GM19240 (cell line): ENCODE results near the gene DDX39A.
"Not testable (repeated sequence)": the region's sequence is repeated elsewhere in the genome, so short reads cannot be mapped to it uniquely, and the experiment has no call there.

ENCODE experiments used
- DNase-seq: peaks from one replicate; pipeline ENCODE4 v3.0.0; 2011; ENCODE audit warnings: low spot score; ENCODE audit not compliant: insufficient read length

DDX39A gene

DNA sequence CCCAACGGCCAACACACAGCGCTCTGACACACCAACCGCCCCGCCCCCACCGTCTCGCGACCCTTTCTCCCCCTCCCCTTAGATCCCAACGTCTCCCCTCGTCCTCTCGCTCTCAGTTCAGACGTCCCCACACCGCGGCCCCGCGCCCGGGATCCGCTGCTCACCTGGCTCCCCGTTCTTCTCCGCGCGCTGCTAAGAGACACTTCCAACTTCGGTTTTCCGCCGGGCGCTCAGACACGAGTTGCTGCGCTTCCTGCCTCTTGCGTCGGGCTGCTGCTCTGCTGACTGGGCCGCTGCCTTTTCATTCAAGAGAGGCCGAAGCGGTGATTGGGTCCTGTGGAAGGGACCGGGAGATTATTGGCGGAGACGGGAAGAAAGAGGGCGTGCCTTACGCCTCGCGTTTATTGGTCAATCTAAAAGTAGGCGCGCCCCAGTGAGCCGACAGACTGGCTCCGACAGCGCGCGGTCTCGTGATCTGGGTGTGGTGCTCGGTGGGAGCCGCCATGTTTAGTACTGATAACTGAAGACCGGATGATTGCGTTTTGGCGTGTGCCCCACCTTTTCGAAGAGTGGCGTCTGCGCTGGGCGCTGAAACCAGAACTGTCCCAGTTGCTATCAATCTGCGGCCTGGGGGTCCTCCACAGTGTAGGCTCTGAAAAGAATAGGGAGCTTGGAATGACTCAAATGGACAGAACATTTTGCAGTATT lies at the start of gene DDX39A:
Gene DDX39A, minus strand, starts transcription at position 236 of the 708 bp plus-strand sequence. CDS start 6,121 bp downstream, outside the sequence.
- peak; percentile 93 for DNase-seq

DNA sequence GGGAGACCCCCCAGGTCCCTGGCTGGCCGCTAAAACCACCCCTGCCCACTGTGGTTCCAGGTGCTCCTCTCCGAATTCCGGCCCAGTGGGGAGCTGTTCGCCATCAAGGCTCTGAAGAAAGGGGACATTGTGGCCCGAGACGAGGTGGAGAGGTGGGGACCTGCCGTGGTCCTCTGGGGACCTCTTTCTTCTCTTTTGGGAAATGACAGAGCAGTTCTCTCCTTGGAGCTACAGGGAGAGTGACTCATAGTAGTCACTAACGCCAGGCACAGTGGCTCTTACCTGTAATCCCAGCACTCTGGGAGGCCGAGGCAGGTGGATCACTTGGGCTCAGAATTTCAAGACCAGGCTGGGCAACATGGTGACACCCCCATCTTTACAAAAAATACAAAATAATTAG lies 48.7 kb upstream of the DDX39A start:
- DNase-seq = no peak

DNA sequence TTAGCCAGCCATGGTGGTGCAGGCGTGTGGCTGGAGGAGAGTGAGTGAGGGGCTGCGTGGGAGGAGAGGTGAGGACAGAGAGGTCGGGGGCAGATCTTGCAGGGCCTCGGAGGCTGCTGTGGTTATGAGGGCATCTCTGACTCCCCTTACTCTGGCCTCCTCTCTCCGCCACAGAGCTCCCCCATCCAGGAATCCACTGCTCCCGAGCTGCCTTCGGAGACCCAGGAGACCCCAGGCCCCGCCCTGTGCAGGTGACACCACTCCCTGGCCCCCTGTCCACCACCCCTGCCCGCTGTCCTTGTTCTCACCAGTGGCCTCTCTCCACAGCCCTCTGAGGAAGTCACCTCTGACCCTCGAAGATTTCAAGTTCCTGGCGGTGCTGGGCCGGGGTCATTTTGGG lies 48.2 kb upstream of the DDX39A start:
- DNase-seq = no peak

DNA sequence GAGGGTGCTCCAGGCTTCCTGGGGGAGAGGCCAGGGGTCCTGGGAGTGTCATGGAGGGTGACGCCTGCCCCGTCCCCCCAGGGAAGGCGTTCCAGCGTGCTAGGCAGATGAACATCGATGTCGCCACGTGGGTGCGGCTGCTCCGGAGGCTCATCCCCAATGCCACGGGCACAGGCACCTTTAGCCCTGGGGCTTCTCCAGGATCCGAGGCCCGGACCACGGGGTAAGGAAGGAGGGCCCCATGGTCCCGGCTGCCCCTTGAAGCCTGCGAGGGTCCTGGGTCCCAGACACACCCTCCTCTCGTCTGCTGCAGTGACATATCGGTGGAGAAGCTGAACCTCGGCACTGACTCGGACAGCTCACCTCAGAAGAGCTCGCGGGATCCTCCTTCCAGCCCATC lies 44.6 kb upstream of the DDX39A start:
- no peak for DNase-seq

DNA sequence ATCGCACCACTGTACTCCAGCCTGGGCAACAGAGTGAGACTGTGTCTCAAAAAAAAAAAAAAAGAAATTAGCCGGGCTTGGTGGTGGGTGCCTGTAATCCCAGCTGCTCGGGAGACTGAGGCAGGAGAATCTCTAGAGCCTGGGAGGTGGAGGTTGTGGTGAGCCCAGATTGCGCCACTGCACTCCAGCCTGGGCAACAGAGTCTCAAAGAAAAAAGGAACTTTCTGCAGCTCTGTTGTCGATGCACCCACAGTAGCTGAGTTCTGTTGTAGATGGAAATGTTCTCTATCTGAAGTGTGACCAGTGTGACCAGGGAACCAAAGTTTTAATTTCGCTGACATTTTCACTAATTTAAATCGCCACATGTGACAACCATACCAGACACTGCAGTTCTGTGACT lies 43.3 kb upstream of the DDX39A start:
- not testable (repeated sequence) for DNase-seq

DNA sequence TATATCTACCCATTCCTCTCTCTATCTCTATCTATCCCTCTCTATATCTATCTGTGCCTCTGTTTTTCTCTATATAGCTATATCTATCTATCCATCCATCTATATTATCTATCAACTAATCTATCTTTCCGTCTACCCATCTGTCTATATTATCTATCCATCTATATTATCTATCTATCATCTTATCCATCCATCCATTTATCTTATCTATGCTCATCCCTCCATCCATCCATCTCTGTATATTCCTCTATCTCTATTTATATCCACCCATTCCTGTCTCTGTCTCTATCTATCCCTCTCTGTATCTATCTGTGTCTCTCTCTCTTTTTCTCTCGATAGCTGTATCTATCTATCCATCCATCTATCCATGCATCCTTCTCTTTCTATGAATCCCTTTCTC lies 41.8 kb upstream of the DDX39A start:
- DNase-seq = no peak

DNA sequence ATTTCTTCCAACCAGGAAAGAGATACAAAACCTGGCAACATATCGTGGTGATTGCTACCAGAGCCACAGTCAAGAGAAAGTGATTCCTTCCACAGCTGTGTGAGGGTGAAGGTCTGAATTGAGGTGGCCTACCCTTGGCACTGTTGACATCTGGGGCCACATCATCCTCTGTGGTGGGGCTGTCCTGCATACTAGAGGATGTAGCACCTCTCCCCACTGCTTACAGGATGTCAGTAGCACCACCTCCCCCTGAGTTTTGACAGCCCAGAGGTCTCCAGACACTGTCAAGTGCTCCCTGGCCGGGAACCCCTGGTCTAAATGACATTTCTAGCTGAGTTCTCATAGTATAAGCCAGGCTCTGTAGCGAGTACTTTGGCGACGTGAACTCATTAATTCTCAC lies 40.6 kb upstream of the DDX39A start:
- DNase-seq = no peak

DNA sequence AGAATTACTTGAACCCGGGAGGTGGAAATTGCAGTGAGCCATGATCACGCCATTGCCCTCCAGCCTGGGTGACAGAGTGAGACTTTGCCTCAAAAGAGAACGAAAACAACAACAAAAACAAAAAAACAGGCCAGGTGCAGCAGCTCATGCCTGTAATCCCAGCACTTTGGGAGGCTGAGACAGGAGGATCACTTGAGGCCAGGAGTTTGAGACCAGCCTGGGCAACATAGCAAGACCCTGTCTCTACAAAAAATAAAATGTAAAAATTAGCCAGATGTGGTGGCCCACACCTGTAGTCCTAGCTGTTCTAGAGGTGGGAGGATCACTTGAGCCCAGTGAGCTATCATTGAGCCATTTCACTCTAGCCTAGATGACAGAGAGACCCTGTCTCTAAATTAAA lies 33.2 kb upstream of the DDX39A start:
- DNase-seq = not testable (repeated sequence)

DNA sequence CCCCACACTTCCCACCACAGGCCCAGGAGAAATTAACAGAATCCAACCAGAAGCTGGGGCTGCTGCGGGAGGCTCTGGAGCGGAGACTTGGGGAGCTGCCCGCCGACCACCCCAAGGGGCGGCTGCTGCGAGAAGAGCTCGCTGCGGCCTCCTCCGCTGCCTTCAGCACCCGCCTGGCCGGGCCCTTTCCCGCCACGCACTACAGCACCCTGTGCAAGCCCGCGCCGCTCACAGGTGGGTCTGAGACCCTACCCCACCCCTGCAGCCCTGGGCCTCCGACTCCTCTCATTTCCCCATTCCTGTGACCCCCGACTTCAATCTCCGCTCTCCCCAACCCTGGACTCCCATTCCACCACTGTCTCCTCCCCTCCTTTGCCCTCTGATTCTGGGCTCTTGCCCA lies 31.7 kb upstream of the DDX39A start:
- DNase-seq = no peak

DNA sequence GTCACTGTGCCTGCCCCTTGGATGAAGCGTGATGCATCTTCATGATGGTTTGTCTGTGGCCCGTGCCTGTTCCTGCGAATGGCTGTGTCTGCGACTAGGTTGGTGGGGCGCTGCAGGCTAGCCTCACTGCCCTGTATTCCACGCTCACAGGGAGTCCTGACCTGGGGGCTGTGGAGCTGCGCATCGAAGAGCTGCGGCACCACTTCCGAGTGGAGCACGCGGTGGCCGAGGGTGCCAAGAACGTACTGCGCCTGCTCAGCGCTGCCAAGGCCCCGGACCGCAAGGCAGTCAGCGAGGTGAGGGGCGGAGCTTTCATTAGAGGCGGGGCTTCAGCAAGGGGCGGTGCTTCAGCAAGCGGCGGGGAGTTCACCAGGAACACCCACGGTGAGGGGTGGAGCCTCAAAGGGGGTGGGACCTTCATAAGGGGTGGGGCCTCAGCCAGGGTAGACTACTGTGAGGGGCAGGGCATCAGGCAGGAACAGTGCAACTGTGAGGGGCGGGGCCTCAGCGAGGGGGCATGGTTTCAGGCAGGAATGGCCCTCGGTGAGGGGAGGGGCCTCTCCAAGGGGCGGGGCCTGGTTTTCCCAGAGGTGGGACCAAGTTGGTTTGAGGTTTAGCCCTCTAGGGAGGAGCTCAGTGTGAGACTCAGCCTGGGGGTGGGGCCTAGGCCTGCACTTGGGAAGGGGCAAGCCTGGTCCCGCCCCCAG lies 31.2 kb upstream of the DDX39A start:
- DNase-seq = peak; percentile 35

DNA sequence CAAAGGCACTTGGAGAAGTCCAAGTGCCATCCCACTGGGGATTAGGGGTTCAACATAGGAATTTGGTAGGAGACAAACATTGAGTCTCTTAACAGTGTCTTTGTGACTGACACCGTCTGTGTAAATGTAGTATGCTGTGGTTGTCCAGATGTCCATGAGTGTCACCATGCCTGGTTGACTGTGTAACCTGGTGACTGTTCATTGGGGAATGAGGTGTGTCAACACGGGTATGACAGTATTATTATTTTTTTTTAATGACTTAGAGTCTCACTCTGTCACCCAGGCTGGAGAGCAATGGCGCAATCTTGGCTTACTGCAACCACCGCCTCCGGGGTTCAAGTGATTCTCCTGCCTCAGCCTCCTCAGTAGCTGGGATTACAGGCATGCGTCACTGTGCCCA lies 30.2 kb upstream of the DDX39A start:
- no peak for DNase-seq

DNA sequence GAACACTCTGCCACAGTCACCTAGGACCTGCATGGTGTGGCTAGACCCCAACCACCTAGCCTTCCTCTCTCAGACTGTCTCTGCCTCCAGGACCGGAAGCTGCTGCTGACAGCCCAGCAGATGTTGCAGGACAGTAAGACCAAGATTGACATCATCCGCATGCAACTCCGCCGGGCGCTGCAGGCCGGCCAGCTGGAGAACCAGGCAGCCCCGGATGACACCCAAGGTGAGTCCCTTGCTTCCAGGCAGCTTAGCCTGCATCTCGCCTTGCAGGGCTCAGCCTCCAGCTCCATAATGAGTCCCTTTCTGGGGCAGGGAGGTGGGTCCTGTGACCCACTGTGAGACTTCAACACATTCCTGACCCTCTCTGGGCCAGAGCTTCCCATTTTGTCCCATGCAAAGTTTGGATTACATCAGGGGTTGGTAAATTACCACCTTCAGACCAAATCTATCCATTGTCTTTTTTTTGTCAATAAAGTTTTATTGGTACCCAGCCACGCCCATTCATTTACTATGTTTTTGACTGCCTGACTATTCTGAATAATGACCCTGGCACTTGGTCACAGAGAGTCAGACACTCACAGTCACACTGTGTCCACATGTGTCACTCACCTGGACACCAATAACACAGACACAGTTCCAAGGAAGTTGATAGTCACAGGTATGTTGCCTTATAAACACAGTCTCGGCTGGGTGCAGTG lies 27.3 kb upstream of the DDX39A start:
- no peak for DNase-seq

DNA sequence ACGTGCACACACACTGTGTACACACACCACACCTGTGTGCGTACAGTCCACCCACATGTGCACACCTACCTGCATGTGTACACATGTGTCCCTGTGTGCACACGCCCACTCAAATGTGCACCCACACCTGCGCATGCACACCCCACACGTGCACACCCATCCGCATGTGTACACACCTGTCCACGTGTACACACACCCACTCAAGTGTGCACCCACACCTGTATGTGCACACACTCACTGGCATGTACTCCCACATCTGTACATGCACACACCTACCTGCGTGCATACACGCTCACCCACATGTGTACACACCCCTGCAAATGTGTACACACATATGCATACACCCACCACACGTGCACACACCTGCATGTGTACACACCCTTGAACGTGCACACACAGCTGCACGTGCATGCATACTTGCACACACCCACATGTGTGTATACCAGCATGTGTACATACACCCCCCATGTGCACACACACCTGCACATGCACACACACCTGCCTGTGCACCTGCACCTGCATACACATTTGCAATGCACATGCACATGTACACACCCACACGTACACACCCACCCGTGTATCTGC lies 24.6 kb upstream of the DDX39A start:
- no peak for DNase-seq

DNA sequence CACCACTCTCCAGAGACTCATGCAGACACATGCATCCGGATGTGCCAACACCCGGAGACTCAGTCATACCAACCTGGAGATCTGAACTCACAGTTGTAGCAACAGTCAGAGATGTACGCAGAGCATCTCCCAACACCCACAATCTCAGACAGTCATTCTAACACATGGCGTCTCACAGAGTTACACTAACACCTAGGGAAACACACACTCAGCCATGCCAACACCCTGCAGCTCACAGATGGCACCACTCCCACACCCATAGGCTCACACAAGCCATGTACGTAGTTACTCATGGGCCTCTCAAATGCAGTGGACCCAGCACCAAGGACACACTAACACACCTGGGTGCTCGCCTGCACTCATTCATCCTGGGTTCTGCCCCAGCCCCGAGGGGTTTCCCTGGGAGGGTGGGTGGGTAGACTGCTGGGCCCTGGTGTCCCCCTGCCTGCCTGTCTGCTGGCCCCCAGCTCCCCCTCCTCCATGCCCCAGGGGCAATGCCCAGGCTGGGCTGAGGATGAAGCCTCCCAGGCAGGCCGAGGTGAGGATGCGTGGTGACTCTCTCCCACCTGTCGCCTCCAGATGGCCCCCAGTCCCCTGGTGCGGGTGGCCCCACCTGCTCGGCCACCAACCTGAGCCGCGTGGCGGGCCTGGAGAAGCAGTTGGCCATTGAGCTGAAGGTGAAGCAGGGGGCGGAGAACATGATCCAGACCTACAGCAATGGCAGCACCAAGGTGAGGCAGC lies 23.9 kb upstream of the DDX39A start:
- no peak for DNase-seq

DNA sequence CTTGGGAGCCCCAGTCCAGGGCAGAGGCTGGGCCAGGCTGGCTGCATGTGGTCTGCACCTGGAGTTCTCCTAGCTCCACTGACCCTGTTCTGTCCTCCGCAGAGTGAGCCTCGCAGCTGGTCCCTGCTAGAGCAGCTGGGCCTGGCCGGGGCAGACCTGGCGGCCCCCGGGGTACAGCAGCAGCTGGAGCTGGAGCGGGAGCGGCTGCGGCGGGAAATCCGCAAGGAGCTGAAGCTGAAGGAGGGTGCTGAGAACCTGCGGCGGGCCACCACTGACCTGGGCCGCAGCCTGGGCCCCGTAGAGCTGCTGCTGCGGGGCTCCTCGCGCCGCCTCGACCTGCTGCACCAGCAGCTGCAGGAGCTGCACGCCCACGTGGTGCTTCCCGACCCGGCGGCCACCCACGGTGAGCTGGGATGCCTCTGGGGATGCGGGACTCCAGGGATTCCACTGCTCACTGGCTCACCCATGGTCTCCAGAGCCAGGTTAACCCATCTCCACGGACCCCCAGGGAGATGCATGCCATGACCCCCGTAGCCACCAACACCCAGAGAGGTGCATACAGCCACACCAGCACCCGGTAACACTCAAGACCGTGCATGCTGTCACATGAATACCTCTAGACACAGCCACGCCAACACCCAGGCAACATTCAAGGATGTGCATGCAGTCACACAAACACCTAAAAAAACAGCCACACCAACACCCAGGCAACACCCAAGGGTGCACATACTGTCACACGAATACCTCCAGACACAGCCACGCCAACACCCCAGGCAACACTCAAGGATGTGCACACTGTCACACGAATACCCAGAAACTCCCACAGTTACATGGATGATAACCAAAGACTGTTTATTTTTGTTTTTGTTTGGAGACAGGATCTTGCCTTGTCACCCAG lies 22.1 kb upstream of the DDX39A start:
- no peak for DNase-seq

DNA sequence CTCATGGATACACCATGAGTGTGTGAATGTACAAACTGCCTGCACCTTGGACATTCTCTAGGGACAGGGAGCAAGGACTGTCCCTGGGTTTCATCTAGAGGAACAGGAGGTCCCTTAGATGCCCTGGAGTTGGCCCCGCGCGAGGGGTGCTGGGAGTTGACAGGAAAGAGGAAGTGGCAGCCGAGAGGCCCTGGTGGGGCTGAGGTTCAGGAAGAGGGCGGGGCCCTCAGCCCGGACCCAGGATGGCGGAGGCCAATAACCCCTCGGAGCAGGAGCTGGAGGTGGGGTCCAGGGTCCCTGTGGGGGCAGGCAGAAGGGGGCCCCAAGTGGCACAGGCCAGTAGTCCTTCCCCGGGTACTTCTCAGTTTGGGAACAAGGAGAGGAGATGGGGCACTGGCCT lies 20.9 kb upstream of the DDX39A start:
- peak; percentile 79 for DNase-seq

DNA sequence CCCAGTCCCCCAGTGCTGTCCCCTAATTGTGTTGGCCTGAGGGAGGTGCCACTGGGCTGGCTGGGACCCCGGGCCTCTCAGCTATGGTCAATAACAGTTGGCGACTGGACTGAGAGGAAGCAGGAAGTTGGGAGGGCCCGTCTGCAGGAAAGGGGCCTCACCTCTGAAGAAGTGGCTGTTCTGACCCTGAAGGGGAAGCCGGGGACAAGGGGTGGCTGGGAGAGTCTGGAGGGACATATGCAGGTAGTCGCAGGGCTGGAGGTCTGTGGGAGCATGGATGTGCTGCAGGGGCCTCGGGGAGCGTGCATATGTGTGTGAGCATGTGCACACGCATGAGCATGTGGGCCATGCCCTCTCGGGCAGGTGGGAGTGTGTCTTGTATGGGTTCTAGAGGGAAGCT lies 19.9 kb upstream of the DDX39A start:
- DNase-seq = no peak

DNA sequence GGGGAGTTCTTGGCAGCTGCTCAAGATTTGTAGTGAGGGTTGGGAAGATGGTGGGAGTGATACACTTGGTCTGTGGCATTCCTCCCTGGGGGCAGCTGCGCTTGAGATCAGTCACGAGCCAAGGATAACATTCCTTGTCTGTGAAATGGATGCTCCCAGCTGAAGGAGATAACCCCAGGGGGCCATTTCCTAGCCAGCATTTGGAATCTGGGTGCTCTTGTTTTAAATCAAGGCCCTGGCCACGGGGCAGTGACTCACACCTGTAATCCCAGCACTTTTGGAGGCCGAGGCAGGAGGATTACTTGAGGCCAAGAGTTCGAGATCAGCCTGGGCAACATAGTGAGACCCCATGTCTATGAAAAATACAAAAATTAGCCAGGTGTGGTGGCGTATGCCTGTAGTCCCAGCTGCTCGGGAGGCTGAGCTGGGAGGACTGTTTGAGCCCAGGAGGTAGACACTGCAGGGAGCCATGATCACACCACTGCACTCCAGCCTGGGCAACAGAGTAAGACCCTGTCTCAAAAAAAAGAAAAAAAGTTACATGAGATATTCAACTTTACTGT lies 18.5 kb upstream of the DDX39A start:
- no peak for DNase-seq

DNA sequence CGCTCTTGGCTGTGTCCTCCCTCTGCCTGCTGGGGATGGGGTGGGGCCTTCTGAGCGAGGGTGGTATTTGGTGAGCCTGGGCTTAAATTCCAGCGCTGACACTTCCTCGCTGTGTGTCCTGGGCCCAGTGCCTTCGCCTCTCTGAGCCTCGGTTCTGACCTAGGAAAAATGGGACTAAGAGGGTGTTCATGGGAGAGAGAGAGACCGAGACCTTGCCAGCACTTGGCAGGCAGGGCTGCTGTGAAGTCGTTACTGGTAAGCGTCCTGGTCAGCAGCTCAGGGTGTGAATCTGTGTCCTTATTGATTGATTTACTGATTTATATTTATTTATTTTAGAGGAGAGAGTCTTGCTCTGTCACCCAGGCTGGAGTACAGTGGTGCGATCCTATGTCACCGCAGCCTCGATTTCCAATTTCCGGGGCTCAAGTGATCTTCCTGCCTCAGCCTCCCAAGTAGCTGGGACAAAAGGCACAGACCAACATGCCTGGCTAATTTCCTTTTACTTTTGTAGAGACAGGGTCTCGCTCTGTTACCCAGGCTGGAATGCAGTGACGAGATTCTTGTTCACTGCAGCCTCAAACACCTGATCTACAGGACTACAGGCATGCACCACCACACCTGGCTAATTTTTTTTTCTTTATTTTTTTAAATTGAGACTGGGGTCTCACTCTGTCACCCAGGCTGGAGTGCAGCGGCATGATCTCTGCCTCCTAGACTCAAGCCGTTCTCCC lies 16.3 kb upstream of the DDX39A start:
- DNase-seq = no peak
